Tibial artery (tissue), 4 donors: ENCODE data around the gene TMEM127.
A peak's percentile ranks its signal among the peaks of the same experiment; 100 is the strongest.

Experiments
- DNase-seq, 2 donors: peaks; one replicate each; pipeline ENCODE4 v3.0.0-alpha.2; 2019
- H3K27ac ChIP-seq, 2 donors: fragments of 200-600 bp; sonication (generic) in 1 of 2; 1 replicate in 1 of 2; 2 replicates in 1 of 2; pipeline ENCODE4 v1.5.1; 2018 to 2019; ENCODE audit warnings: mild to moderate bottlenecking in 1 of 2
- H3K27me3 ChIP-seq, 2 donors: fragments of 200-600 bp; sonication (generic) in 1 of 2; one replicate each; pipeline versions ENCODE4 v1.5.1 to v1.6.0; 2016 to 2019
- H3K36me3 ChIP-seq, 3 donors: fragments of 200-600 bp; sonication (generic) in 2 of 3; one replicate each; pipeline ENCODE4 v1.5.1; 2016 to 2019; ENCODE audit warnings: mild to moderate bottlenecking in 2 of 3
- H3K4me1 ChIP-seq, 4 donors: fragments of 200-600 bp; sonication (generic) in 2 of 4; 1 replicate in 3 of 4; 2 replicates in 1 of 4; pipeline ENCODE4 v1.5.1; 2016 to 2019
- H3K4me3 ChIP-seq, 2 donors: fragments of 200-600 bp; sonication (generic) in 1 of 2; 1 replicate in 1 of 2; 2 replicates in 1 of 2; pipeline ENCODE4 v1.5.1; 2018 to 2019; ENCODE audit warnings: mild to moderate bottlenecking in 2 of 2
- H3K9me3 ChIP-seq, 3 donors: fragments of 200-600 bp; sonication (generic) in 1 of 3; one replicate each; pipeline ENCODE4 v1.5.1; 2016 to 2019
- CTCF ChIP-seq, 2 experiments: fragments of 200-600 bp in 1 of 2; fragments of 450-650 bp in 1 of 2; IDR thresholded peaks; one replicate each; pipeline ENCODE4 v1.5.1; 2017 to 2019; ENCODE audit warnings: antibody characterized with exemption in 2 of 2, mild to moderate bottlenecking in 1 of 2, moderate library complexity in 1 of 2
- intact Hi-C: fragments of 100-400 bp; cut with DNase I; formaldehyde crosslinking; loops from one replicate; pipeline ENCODE4 v1.15.0; 2023; ENCODE audit warnings: low total_unique reads

Gene TMEM127

GRCh38 chr2:96250188-96250587 lies 15.6 kb downstream of the TMEM127 start:
- H3K27me3 ChIP-seq = no peaks in the 10 kb centered on the region
- H3K36me3 ChIP-seq = peaks cover 19 to 33% (median 29%) of the 10 kb centered on the region in 3 donors
- intact Hi-C loops = no loop called here
- no peak for TF ChIP-seq CTCF (IDR thresholded peaks at IDR 0.05)
- H3K4me1 ChIP-seq = peaks cover 0 to 33% (median 30%) of the 10 kb centered on the region in 4 donors
- H3K4me3 ChIP-seq = no peak overlapping the region
- DNase-seq = no peak
- H3K27ac ChIP-seq = peak overlapping the region; percentile 73 to 80
- H3K9me3 ChIP-seq = no peaks in the 10 kb centered on the region

GRCh38 chr2:96249654-96250053 lies 16.1 kb downstream of the TMEM127 start:
- DNase-seq = no peak
- intact Hi-C loops = no loop called here
- no peak for TF ChIP-seq CTCF (IDR thresholded peaks at IDR 0.05)

GRCh38 chr2:96248624-96249023 lies 17.2 kb downstream of the TMEM127 start:
- Histone ChIP-seq H3K4me1 (peaks cover 0 to 33% (median 30%) of the 10 kb centered on the region in 4 donors), H3K36me3 (peaks cover 6 to 18% (median 14%) of the 10 kb centered on the region in 3 donors), H3K4me3 (no peak overlapping the region), H3K27me3 (no peaks in the 10 kb centered on the region), H3K9me3 (no peaks in the 10 kb centered on the region), H3K27ac (no peak overlapping the region)
- intact Hi-C loops = no loop called here
- no peak for DNase-seq
- no peak for TF ChIP-seq CTCF (IDR thresholded peaks at IDR 0.05)

More at GRCh38 chr2:96249654-96250053, 16.1 kb downstream of the TMEM127 start:
- no peaks in the 10 kb centered on the region for H3K9me3 ChIP-seq
- H3K27me3 ChIP-seq = no peaks in the 10 kb centered on the region
- H3K36me3 ChIP-seq = peaks cover 16 to 28% (median 24%) of the 10 kb centered on the region in 3 donors
- no peak overlapping the region for H3K4me3 ChIP-seq
- peaks cover 0 to 33% (median 30%) of the 10 kb centered on the region in 4 donors for H3K4me1 ChIP-seq
- peak overlapping the region; percentile 73 to 80 for H3K27ac ChIP-seq

GRCh38 chr2:96247896-96248295 lies 17.9 kb downstream of the TMEM127 start:
- intact Hi-C loops = no loop called here
- no peak for TF ChIP-seq CTCF (IDR thresholded peaks at IDR 0.05)

GRCh38 chr2:96247009-96247408 lies 18.8 kb downstream of the TMEM127 start:
- no peak for TF ChIP-seq CTCF (IDR thresholded peaks at IDR 0.05)
- intact Hi-C loops = no loop called here
- Histone ChIP-seq H3K27me3 (no peaks in the 10 kb centered on the region), H3K9me3 (no peaks in the 10 kb centered on the region), H3K36me3 (peaks cover 0 to 2% (median 0%) of the 10 kb centered on the region in 3 donors), H3K4me1 (peaks cover 0 to 30% (median 23%) of the 10 kb centered on the region in 4 donors), H3K27ac (no peak overlapping the region), H3K4me3 (no peak overlapping the region)
- DNase-seq = no peak

More at GRCh38 chr2:96247896-96248295, 17.9 kb downstream of the TMEM127 start:
- Histone ChIP-seq H3K36me3 (peaks cover 0 to 10% (median 6%) of the 10 kb centered on the region in 3 donors), H3K27ac (no peak overlapping the region), H3K27me3 (no peaks in the 10 kb centered on the region), H3K4me3 (no peak overlapping the region), H3K9me3 (no peaks in the 10 kb centered on the region), H3K4me1 (peaks cover 0 to 33% (median 30%) of the 10 kb centered on the region in 4 donors)
- no peak for DNase-seq
